MV-4-11 (cell line): Measurements from ENCODE around the gene GRK3.

Experiments used
- DNase-seq: peaks from one replicate; lab custom pipeline; 2025; lab: John Stamatoyannopoulos, UW

The GRK3 gene

DNA sequence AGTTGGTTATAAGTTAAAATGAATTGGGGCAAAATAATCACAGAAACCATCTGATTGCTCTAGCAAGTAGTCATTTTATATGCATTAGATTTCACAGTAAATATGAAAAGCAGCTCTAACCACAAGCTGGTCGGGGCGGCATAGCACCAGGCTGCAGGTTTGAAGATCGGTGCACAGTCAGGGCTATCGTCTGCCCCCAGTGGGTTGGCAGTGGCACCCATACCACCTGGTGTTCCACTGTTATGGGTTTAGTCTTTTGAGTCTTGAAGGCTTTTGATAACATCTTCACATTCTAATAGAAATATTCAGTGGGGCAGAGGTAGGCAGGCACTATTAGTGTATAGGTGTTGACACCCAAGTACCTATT lies 62.1 kb downstream of the GRK3 start:
- no peak for DNase-seq

DNA sequence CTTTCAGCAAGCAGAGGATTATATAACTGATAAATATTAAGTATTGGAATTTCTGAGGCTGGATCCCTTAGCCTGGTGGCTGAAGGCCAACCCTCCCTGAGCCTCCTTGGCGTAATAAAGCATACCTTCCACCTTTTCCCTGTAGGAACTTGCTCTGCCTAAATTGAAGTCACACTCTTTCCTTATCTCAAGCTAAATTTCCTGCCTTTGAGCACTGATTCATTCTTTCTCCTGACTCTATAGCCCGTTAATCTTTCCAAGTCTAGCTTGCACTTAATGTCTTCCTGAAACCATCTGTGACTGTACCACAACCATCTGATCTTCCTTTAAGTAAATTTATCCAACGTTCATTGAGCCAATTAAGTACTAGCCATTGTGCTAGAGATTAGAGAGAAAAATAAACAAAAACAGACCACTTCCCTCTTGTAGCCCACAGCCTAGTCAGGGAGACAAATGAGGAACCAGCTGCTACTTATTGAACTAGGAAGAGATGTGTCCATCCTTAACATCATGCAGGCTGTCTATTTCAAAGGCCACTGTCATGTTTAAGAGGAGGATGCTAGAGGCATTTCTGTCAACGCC lies 62.9 kb downstream of the GRK3 start:
- DNase-seq = peak; percentile 87

DNA sequence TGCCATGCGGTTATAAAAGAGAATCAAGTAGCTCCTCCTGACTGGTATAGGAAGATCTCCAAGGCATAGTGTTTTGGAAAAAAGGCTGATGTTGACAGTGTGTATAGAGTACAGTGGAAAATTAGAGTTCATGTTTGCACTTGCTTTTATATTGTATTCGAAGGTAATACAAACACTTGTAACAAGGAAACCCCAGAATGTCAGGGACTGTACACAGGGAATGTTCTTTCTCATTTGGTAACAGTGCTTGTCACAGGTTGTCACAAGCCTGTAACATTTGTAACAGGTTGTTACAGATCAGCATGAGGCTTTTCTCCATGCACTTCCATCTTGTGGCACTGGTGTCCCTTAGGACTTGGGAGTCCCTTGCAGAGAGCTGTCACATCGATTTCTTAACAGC lies 64.0 kb downstream of the GRK3 start:
- no peak for DNase-seq

DNA sequence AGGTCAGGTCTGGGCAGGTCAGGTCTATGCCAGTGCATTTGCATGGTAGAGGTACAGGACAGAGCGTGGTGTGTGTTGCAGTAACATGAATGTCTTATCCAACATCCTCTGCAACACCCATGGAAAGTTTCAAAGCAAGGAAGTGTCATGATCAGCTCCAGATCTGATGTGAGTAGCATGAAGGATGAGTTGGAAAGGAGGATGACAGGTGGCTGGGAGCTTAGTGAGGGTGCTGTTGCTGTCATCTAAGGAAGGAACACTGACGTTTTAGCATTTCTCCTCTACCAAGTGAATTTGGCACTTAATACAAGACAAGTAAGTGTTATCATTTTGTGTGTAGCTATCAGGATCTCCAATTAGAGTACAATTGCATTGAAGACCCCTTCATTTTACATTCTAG lies 65.1 kb downstream of the GRK3 start:
- DNase-seq = no peak

DNA sequence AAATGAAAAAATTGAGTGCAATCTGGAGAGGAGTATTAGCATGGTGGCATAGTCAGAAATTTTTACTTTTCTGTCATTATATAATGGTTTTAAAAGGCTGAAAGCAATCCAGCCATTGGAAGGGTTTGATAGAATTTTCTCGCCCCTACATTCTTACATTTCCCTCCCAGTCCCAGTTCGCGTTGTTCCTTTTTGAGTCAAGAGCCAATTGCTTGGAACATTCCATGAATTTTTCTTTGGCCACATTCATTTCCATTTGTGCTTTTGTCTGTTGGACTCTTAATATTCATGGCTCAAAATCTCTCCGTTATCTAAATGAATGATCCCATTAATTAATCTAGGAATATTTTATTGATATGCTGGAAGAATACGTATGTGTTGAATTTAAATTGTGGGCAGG lies 66.0 kb downstream of the GRK3 start:
- DNase-seq = no peak

DNA sequence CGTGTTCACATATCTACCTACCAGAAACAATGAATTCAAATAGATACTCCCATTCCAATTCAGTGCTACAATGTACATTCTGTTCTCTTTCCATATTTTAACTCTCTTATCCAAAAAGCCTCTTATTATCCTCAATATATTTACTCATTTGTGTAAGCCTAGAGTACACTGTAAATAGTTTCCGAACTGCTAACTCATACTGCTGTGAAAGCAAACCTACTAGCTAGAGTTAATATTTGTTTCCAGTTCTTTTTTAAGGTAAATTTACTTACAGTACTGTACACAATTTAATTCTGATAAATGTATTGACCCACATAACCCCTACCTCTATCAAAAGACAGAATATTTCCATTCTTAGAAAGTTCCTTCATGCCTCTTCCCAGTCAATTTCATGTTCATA lies 71.8 kb downstream of the GRK3 start:
- DNase-seq = no peak

DNA sequence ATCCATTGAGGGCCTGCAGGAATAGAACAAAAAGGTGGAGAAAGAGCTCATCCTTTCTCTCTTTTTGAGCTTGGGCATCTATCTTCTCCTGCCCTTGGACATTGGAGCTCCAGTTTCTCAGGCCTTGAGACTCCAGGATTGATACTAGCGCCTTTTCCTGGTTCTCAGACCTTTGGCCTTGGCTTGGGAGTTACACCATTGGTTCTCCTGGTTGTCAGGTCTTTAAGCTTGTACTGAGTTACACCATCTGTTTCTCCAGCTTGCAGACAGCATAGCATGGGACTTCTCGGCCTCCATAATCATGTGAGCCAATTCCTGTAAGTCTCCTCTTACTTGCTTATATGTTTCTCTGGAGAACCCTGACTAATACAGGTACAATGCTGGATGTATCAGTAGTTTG lies 72.6 kb downstream of the GRK3 start:
- DNase-seq = no peak

DNA sequence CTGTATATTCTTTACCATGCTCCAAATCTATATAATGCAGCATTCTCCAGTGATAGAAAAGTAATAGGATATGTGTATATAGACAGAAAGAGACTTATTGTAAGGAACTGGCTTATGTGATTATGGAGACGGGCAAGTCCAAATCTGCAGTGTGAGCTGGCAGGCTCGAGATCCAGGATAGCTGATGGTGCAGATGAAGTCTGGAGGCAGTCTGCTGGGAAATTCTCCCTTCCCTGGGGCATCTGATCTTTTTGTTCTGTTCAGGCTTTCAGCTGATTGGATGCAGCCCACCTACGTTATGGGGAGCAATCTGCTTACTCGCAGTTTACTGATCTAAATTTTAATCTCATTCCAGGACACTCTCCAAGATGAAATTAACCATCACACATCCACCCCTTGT lies 73.2 kb downstream of the GRK3 start:
- DNase-seq = no peak

DNA sequence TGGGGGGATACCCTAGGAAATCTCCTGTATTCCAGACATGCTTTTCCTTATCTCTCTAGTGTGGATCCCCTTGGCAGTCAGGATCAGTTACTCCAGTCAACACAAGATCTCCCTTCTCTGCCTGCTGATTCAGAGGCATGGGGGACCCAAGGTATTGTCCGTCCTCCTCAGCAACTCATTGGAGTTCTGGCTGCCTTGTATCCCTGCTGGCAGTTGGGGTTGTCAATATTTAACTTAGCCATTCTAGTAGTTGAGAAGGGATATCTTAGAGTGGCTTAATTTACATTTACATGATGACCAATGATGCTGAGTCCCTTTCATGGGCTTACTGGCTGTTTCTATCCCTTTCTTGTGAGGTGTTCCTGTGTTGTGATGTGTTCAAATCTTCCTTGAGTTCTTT lies 74.2 kb downstream of the GRK3 start:
- no peak for DNase-seq

DNA sequence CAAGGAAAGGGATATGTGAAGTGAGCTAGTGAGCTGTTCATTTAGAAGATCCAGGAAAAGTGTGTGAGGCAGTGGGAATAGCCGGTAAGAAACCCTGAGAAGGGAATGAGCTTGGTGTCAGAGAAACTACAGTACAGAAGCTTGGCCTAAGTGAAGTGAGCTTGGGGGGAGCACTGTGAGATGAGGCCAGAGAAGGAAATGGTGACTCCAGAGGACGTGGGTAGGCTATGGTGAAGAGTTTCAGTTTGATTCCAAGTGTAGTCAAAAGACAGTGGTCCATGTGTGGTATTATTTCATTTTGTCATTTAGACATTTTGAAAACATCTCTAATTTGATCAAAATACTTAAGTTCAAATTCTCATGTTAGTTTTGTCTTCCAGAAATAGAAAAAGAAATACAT lies 77.2 kb downstream of the GRK3 start:
- DNase-seq = no peak

DNA sequence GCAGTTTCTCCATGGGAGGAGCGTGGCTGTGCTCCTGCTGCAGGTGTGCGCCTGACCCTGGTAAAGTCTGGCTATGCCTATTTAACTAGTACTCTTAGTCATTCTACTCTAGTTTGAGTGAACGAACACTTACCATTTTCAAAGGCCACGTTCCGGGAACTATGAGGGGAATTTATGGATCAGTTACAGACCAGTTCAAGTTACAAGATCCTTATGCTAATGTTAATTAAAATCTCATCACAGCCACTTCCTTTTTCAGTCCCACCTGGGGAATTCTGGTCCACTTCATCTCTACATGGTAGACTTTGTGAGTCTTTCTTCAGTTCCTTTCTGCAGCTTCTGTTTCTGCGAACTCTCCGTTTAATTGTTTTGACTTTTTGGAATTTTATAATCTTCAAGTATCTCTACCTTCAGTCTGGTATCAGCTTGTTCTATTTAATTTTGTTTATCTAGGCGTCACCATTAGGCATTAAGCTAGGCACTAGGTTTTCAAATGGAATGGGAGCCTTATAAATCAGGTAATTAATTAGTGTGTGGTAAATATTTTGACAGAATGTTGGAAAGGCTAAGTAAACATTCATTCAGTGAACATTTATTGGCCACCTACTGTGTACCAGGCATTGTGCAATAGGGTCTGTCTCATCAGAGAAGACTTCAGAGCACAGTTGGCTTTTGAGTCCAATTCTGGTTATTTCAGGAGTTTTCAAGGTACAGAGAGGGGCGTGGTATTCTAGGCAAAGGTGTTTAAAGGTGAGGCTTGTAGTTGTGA lies 78.9 kb downstream of the GRK3 start:
- no peak for DNase-seq

DNA sequence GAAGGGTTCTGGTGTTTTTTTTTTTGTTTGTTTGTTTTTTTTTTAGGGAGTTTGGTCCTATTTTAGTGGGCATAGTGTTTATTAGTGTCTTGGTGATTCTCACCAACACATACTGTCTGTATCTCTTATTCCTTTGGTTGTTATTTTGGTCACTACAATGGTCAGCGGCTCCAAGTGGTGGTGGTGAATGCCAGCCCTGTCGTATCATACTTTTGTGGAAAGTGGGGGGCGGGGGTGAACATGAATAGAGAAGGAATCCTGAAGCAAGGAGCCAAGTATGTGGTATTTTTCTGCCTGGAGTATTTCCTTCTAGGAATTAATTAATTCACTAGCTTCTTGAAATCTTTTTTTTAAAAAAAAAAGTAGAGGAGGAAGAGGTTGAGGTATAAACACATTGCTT lies 79.6 kb downstream of the GRK3 start:
- DNase-seq = no peak

DNA sequence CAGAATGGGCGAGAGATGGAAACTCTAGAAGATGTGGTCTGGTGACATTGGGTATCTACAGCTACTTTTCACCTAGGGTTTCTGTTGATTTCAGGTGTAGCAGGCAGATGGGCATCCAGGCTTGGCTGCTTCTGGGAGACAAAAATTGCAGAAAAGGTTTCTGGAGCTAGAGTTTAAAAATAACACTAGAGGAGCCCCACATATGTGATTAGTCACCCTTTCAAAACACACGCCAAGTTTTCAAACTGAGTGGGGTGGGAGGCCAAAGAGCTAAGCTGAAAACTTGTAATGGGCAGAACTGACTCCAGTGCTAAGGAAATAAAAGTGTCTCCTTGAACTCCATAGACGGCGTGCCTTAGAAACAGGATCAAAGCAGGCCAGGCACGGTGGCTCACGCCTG lies 80.8 kb downstream of the GRK3 start:
- DNase-seq = no peak

DNA sequence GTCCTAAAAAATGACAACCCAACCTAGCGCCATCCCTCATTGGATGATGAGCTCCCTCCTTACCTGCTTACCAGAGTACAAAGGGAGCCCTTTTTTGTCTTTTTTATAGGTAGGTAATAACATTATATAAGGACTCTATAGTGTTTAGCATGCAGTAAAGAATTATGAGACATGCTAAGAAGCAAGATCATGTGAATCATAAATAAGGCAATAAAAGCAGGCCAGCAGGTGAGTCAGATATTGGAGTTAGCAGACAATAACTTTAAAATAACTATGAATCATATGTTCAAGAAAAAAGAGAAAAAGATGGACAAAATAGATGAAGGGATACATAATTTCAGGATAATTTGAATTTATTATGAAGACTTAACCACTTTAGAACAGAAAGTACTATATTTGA lies 81.5 kb downstream of the GRK3 start:
- DNase-seq = no peak

DNA sequence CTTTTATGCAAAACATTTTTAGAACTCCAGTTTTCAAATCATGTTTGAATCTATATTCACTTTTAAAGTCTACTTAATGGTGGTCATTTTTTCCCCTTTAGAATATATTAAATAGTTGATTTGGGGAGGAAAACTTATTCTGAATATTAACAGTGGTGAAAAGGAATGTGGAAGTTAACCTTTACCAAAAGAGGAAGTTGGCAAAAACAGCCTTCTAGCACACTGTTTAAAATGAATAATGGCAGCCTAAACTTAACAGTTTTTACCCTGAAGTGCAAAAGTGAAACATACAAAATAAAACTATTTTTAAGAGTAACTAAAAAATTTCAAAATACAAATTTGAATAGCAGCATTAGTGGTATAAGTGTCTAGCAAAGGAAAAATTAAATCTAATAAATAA lies 86.4 kb downstream of the GRK3 start:
- DNase-seq = peak; percentile 71

DNA sequence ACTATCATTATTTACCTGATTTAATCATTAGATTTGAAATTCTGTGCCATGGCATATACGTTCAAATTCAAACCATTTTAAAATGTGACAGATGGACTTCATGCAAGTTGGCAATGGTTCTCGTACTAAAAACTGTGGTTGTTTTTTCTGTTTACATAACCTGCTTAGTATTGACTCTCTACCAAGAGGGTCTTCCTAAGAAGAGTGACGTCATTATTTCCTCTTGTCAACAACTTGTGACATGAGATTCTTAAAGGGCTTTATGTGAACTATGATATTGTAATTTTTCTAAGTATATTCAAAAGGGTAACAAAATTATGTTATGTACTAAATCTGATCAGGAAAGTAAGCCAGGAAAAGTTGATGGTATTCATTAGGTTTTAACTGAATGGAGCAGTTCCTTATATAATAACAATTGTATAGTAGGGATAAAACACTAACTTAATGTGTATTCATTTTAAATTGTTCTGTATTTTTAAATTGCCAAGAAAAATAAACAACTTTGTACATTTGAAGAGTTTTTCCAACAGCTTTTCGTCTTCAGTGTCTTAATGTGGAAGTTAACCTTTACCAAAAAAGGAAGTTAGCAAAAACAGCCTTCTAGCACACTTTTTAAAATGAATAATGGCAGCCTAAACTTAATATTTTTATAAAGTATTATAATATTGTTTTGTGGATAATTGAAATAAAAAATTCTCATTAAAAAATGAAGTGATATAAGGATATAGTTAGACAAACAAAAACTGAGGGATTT lies 87.0 kb downstream of the GRK3 start:
- no peak for DNase-seq

DNA sequence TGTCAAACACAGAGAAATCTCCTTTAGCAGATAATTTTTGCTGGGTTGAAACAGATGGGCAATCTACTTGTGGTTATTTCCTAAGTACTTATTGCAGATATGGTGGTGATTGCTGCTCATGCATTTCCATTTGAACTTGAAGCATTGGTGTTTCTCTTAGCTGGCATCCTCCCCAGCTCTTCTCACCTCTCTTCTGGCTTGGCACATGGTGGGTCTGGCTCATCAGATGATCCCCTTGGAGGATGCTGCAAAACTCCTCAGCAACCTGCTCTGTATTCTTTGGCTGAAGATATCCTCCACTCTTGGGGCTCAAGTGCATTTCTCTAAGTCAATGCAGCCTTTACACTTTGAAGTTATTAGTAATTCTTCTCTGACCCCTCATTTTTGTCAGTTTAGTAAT lies 90.2 kb downstream of the GRK3 start:
- DNase-seq = no peak

DNA sequence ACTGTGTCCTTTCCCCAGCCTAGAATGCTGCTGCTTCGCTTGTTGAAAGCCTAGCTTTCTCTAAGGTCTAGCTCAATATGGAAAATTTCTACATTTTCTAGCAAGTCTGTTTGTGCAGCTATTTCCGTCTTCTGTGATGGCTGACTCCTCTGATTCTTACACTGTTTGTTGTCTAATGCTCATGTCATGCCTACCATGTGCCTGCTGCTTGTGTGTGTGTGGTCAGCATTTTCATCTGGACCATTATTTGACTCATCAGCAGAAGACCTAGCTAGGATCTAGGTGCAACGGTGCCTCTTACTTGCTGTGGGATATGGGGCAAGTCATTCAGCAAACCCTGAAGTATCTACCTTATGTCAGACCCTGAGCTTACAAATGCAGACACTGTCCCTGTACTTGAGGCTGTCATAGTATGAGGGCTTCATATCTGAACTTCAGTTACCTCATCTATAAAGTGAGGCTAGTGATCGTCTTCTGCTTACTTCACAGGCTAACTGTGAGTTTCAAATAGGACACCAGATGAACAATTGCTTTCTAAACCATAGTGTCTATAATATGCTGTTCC lies 91.0 kb downstream of the GRK3 start:
- DNase-seq = no peak

DNA sequence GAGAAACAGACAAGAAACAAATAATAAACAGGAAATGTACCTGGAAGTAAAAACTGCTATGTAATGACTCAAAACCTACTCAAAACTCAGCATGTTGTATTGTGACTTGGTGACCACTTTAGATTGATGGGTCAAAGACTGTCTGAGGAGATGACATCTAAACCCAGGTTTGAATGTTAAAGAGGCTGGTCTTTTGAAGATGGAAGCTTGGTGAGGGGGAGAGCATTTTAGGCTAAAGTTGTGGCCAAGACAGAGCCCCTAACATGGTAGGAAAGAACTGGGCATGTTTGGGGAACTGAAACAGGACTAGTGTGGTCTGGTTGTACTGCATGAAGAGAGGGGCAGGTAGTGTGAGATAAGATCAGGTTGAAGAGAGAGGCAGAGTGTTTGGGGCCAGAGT lies 92.2 kb downstream of the GRK3 start:
- peak; percentile 60 for DNase-seq

DNA sequence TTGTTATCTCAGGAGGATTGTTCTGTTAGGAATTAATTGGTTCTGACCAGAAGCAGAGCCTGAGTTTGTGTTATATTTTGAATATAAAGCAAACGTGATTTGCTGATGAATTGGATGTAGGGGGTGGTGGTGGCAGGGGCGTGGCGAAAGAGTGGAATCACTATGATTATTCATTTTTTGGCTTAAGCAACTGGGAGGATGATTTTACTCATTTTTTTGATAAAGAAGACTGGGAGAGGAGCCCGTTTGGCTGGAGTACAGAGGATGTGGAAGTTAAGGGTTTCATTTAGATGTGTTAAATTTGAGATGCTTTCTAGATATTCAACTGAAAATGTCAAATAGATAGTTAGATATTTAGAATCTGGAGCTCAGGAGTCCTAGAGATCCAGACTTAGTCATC lies 94.2 kb downstream of the GRK3 start:
- no peak for DNase-seq

DNA sequence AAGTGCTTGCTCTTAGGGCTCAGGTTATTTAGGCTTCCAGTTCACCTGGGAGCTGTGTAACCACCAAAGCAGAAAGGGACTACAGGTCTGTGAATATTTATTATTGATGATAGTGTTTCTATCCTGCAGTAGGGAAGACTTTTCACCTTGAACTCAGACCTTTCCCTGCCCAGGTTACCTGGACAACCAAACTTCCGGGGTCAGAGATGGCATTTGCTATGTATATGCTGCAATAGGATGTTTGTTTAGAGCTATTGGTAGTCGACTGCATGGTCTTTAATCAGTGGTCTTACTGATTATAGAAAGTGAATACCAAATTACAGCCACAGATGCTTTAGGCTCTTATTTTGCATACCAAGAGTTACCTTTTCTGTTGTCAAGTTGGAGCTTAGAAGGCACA lies 94.9 kb downstream of the GRK3 start:
- DNase-seq = no peak

DNA sequence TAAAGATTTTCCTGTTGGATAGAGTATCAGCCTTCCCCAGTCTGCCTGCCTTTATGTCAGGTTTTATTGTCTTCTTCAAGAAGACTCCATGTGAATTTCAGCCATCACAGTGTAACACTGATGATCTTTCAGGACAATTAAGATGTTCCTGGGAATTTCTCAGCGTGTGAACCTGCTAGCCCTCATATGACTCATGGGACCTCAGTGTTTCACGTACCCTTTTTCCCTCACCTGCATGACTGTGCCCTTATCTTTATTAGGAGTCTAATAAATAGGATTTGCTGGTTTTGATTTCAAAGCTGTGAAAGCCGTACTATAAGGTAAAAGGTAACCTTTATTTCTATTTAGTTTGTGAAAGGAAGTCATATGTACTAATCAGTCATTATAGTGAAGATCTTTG lies 95.9 kb downstream of the GRK3 start:
- no peak for DNase-seq

DNA sequence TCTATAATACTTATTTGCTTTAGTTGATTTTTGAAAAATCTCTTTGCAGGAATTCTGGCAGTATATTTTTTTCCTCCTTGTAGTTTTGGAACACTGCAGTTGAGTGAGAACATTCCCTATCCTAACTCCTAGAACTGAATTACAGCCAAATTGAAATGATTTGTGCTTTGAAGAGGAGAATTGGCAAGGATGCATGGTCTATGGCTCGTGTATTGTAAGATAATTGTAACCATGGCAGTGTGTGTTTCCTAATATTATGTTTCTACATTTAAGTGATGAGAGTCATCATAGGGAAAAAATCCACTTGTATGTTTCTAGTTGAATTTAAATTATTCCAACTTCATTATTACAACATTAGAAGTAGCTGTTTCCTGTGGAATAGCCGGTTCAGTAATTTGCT lies 96.6 kb downstream of the GRK3 start:
- no peak for DNase-seq
